ENCODE measurements around the gene TNFSF12. TPM values are rescaled to one million over a fixed set of nuclear protein-coding genes. Genes with fewer than 3 reads are reported as not detected.
A peak's percentile ranks its signal among the peaks of the same experiment; 100 is the strongest.

TNFSF12 gene
- total and polyA plus RNA-seq, 9 of the 15 experiments (the other 6 are each of a cell fraction or from before 2014, with no cell fraction given), result 0.03 to 0.95 (median 0.19) TPM; not detected in 3

- no peak for TF ChIP-seq CHD7 (IDR thresholded peaks at IDR 0.05; ENCODE audit: low read depth, low read length)
- no peak for TF ChIP-seq ZNF274 (IDR thresholded peaks at IDR 0.05; ENCODE audit: borderline replicate concordance, low read depth, low read length)
- TF ChIP-seq DDX20 (tag; IDR thresholded peaks at IDR 0.05; ENCODE audit: low read depth), result no peak
- no peak for TF ChIP-seq THAP12 (CRISPR knock-in tag; IDR thresholded peaks at IDR 0.05)
- peak; percentile 93 for TF ChIP-seq NFE2 (IDR thresholded peaks at IDR 0.05; ENCODE audit: low read depth)
- TF ChIP-seq TCF3 (CRISPR knock-in tag; IDR thresholded peaks at IDR 0.05), result peak; percentile 50; the same call in 1 of the 2 replicates
- TF ChIP-seq MED1 (CRISPR knock-in tag; IDR thresholded peaks at IDR 0.05; ENCODE audit: borderline replicate concordance), result no peak
- no peak for TF ChIP-seq LARP7 (IDR thresholded peaks at IDR 0.05)
- TF ChIP-seq CREM (IDR thresholded peaks at IDR 0.05; ENCODE audit: low read depth), result peak; percentile 46
- TF ChIP-seq, protein P1, sequence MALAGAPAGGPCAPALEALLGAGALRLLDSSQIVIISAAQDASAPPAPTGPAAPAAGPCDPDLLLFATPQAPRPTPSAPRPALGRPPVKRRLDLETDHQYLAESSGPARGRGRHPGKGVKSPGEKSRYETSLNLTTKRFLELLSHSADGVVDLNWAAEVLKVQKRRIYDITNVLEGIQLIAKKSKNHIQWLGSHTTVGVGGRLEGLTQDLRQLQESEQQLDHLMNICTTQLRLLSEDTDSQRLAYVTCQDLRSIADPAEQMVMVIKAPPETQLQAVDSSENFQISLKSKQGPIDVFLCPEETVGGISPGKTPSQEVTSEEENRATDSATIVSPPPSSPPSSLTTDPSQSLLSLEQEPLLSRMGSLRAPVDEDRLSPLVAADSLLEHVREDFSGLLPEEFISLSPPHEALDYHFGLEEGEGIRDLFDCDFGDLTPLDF (CRISPR knock-in tag; IDR thresholded peaks at IDR 0.05), result no peak
Observed at GRCh38 chr17:7580604-7581575, 32.0 kb downstream of the TNFSF12 start (continued).
